HG03439 (cell line): ENCODE measurements around the gene LTO1.
"Not testable (repeated sequence)": the region's sequence is repeated elsewhere in the genome, so short reads cannot be mapped to it uniquely, and the experiment has no call there.

Experiments
- ATAC-seq: cut with Tn5 transposase; IDR thresholded peaks from one replicate; pipeline ENCODE4 v1.9.1; 2021; ENCODE audit warnings: mild to moderate bottlenecking, moderate library complexity; ENCODE audit not compliant: unreplicated experiment

LTO1 gene

DNA sequence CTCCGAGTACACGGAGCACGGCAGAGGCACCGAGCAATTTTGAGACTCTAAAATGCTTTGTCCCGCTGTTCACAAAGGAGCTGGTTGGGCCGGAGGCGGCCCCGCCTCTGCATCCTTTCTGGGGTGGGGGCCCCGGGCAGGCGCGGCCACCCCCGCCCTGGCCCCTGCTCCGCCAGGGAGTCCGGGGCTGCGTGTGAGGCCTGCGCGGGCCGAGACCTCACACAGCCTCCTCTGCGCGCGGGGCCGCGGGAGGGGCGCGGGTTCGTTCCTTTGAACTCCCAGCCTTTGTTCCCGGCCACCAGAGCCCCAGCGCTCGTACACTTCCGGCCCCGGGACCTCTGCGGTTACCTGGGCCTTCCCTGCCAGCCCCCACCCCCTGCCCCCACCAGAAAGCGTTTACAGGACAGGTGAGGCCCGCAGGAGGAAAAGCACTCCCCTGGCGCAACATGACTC is 27.1 kb upstream of the LTO1 start:
- no peak for ATAC-seq

DNA sequence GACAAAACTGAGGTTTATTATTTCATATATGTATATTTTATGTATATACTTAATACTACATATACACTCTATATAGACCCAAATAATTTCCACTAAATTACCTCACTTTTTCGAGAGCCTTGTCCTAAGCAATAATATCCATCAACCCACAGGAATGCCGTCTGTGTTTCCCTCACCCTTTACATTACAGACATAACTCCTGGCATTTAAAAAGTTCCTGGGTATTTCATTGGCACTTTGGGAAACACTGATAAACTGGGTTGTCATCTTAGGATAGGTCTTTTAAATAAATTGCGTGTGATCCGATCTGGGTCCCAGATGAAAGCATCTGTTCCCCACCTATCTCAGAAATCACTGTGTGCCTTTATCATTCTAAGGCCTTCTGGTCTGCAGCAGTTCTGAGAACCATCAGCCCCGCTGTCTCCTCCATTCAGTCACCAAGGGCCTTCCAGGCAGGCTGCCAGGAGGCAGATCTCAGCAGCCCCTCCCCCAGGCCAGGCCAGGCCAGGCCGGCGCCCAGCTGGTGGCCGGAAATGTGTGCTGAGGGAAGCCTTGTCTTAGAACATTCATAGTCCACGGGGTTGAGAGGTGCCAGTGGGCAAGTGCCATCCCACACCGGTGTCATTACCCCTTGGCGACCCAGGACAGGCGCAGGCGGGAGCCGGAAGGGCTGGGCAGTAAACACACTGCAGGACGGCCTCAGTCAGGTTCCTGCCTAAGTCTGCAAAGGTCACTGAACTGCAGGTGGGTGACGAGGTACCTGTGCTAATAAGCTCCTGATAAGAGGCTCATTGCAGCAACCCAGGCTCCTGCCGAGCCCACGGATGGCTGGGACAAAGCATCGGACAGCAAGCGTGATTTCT is 25.4 kb upstream of the LTO1 start:
- ATAC-seq: no peak

DNA sequence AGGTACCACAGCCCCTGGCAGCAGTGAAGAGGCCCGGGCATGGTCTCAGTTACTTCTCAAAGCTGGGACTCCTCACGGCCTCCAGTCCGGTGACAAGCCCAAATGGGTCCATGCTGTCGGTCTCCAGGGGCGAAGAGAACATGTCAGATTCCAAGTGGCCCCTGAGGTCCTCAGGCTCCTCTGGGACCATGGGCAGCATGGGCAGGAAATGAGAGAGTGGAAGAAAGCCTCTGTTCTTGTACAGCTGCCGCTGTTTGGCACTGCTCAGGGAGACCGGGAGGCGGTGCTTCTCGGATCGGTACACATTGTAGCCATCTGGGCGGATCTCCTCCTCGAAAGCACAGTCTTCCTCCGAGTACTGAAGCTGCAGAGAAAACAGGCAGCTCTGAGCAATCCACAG is 24.1 kb upstream of the LTO1 start:
- ATAC-seq: no peak

DNA sequence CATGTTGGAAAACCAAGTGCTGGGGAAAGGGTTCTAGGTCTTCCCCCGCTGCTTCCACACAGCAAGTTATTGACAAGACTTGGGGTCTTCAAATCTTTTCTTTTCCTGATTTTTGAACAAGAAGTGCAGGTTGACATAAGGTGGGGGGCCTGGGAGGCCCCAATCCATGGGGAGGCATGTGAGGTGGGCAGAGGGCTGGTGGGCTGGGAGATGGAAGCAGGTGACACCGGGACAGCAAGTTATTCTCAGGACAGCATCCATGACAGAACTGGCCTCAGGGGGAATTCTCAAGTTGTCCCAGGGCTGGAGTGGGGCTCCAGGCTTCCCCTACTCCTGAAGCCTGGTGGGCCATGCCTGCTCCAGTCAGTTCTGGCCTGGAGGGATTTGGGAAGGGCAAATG is 23.2 kb upstream of the LTO1 start:
- no peak for ATAC-seq

DNA sequence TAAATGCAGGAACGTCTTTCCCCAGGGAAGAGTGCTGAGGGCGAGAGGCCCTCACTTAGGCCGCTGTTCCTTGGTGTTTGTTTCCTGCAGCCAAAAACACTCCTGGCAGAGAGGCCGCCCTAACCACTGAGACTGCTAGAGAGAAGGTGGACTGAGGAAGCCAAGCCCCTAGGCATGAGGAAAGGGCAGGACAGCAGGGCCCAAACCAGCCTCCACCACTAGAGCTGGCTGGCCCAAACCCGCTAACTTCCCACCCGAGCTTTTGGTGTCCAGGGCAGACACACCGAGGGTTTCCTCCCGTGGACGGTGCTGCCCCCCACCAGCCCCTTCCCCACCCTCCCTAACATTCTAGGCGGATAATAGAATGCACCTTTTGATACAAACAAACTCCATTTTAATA is 22.7 kb upstream of the LTO1 start:
- no peak for ATAC-seq

DNA sequence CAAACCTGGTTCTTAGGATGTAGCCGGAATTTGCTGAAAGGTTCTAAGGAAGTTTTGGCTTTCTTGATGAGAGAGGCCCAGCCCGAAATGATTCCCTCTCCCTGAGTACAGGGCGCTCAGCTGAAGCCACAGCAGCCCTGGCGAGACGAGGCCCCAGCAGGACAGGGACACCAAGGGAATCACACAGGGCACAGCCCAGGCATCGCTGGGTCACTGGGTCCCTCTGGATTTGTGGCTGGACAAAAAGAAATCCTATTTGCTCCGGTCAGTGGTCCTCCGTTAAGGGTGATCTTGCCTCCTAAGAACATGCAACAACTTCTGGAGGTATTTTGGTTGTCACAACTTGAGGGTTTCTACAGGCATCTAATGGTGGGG is 22.3 kb upstream of the LTO1 start:
- ATAC-seq: no peak

DNA sequence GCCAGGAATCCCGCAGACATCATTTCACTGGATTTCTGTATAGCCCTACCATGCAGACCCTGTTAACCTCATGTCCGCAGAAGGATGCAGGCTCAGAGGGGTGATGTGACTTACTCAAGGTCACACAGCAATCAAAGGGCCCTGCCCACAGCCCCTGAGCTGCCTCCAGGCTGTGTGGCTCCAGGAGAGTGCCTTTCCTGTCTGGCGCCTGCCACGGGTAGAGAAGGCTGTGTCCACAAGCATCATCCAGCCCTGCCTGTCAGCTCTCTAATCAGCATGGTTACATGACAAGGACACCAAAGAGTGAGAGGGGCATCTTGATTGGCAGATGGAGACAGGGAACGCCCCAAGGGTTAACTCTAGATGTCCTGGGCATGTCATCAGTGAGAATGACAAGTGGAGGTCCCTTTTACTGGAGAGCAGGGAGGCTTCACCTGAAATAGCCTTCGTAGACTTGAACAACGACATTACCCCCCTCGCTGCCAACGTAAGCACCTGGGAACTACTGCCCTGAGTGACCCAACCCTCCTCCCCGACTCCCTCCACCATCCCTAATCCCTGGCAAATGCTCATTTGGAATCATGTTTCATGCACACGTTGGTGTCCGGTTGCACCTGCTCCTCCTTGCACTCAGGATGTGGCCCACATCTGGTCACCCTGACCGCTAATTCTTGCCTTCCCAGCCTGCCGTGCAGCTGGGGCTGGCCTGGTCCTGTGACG is 21.8 kb upstream of the LTO1 start:
- no peak for ATAC-seq

DNA sequence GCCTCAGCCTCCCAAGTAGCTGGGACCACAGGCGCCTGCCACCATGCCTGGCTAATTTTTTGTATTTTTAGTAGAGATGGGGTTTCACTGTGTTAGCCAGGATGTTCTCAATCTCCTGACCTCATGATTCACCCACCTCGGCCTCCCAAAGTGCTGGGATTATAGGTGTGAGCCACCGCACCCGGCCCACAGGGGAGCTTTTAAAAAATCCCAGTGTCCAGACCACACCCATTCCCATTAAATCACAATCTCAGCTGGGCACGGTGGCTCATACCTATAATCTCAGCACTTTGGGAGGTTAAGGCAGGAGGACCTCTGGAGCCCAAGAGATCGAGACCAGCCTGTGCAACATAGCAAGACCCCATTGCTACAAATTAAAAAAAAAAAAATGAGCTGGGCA is 20.8 kb upstream of the LTO1 start:
- ATAC-seq: not testable (repeated sequence)

GRCh38 chr11:69695581-69695980 is 20.4 kb upstream of the LTO1 start:
- ATAC-seq: no peak

DNA sequence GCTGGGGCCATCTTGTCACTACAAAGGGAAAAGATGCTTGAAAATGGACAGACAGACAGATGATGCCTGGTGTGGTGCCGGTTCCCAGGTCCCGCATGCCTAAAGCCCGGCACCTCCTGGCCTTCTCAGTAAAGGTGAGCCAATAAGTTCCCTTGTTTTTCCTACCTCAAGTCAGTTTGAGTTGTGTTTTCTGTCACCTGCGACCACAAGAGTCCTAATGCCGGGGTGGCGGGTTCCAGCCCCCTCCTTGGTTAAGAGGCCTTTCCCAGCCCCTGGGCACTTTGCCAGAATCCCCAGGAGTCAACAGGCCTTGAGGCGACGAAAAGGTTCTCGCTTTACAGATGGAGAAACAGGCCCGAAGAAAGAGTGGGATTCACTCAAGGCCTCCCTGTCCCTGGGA is 19.6 kb upstream of the LTO1 start:
- ATAC-seq: no peak

DNA sequence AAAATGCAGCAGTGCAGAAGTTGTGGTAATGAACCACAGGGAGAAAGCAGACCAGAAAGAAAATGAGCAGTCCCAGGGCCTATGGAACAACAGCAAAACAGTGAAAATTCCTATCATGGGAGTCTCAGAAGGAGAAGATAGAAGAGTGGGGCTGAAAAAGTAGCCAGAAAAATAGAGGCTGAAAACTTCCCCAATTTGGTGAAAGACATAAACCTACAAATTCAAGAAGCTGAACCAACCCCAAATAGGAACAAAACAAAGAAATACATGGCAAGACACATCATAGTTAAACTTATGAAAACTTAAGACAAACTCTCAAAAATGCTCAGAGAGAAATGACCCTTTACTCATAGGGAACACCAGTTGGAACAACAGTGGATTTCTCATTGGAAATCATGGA is 17.3 kb upstream of the LTO1 start:
- no peak for ATAC-seq

GRCh38 chr11:69691463-69691862 is 16.3 kb upstream of the LTO1 start:
- no peak for ATAC-seq

DNA sequence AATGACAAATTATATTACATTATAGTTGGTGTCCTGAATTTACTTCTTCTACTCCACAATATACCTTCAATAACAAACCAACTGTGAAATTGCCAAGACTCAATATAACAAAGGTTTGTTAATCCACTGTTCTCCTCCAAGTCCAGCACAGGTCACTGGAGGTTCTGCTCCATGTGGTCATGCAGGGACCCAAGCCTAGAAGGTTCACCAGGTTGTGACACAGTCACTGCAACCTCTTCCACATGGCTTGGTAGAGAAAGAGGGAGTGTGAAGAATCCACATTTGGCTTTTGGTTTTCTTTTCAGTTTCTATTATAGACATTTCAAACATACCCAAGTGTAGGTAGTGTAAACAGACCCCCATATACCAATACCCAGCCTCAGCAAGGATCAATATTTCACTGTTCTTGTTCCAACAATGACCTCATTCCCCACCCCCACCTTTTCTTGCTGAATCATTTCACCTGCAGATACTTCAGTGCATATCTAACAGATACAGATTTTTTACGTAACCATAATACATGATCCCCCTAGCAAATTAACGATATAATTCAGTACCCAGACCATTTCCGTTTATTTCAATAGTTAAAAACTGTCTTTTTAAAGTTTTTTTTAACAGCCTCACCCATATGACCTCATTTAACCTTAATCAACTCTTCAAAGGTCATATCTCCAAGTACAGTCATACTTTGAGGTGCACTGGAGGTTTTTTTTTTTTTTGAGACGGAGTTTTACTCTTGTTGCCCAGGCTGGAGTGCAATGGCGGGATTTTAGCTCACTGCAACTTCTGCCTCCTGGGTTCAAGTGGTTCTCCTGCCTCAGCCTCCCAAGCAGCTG is 14.5 kb upstream of the LTO1 start:
- no peak for ATAC-seq

DNA sequence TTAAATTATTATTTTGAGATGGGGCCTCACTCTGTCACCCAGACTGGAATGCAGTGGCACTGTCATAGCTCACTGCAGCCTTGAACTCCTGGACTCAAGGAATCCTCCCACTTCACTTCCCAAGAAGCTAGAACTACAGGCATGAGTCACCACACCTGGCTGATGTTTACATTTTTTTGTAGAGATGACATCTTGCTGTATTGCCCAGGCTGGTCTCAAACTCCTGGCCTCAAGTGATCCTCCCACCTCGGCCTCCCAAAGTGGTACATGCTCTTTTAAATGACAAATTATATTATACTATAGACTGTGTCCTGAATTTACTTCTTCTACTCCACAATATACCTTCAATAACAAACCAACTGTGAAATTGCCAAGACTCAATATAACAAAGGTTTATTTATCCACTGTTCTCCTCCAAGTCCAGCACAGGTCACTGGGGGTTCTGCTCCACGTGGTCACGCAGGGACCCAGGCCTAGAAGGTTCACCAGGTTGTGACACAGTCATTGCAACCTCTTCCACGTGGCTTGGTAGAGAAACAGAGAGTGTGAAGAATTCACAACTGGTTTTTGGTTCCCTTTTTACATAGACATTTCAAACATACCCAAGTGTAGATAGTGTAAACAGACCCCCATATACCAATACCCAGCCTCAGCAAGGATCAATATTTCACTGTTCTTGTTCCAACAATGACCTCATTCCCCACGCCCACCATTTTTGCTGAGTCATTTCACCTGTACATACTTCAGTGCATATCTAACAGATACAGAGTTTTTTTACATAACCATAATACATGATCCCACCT is 13.0 kb upstream of the LTO1 start:
- ATAC-seq: not testable (repeated sequence)

DNA sequence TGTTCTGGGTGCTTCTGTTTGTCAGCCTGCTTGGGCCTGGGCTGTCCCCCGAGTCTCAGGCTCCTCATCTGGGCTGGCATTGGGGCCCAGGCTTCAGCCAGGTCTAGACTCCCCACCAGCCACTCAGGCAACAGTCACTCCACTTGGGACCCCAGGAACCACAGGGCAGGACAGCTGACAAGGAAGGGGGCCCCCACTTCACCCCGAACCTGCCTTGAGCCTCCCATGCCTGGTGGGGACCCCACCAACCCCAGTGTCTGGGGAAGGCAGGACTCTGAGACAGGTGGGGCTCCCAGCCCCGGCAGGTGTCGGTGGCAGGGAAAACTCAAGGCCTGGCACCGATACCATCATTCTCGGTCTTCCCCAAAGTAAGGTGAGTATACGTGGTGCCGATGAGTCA is 11.7 kb upstream of the LTO1 start:
- no peak for ATAC-seq

GRCh38 chr11:69686452-69686851 is 11.3 kb upstream of the LTO1 start:
- no peak for ATAC-seq

DNA sequence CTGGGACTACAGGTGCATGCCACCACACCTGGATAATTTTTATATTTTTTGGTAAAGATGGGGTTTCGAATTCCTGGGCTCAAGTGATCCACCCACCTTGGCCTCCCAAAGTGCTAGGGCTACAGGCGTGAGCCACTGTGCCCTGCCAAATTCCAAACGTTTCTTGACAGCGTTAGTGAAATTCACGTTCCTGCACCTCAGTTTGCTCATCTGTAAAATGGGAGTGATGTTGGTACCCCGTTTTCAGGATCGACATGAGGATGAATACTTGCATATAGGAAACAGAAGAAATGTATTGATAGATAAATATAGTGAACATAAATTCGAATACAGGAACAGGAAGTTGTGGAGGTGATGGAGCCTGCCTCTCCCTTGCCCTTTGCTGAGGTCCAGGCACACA is 10.2 kb upstream of the LTO1 start:
- ATAC-seq: no peak

DNA sequence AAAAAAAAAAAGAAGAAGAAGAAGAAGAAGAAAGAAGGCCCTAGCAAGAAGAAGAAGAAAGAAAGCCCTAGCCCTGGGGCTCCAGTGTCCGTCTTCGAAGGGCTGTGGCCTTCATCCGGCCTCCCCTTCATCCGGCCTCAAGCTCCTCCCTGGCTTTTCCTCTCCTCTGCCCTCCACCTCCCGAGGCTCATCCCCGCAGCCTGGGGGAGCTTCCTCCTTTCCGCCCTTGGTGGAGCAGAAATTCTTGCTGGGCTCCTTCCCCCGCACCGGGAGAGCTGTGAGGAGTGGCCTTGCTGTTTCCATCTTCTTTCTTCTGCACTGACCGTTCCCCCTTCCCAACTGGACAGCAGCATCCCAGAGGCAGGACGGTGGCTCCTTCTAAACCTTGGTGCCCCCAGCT is 9.5 kb upstream of the LTO1 start:
- no peak for ATAC-seq

GRCh38 chr11:69683764-69684333 is 8.7 kb upstream of the LTO1 start:
- no peak for ATAC-seq

GRCh38 chr11:69682681-69683326 is 7.7 kb upstream of the LTO1 start:
- no peak for ATAC-seq
